GM21619 (cell line): ENCODE measurements around the gene PLXNA4.
A peak's percentile ranks its signal among the peaks of the same experiment; 100 is the strongest.

Source experiments
- ATAC-seq: cut with Tn5 transposase; IDR thresholded peaks from one replicate; pipeline ENCODE4 v1.9.1; 2021; ENCODE audit not compliant: unreplicated experiment

Gene PLXNA4

DNA sequence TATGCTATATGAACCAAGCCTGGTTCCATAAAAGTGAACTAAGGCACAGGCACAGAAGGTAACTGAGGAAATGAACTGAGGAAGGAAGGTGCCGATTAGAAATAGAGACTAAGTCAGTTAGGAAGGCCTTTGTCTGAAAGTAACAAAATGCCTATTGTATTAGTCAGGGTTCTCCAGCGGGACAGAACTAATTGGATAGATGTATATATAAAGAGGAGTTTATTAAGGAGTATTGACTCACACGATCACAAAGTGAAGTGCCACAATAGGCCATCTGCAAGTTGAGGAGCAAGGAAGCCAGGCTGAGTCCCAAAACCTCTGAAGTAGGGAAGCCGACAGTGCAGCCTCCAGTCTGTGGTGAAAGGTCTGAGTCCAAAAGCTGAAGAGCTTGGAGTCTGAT lies 13.9 kb upstream of the PLXNA4 start:
- ATAC-seq = no peak

DNA sequence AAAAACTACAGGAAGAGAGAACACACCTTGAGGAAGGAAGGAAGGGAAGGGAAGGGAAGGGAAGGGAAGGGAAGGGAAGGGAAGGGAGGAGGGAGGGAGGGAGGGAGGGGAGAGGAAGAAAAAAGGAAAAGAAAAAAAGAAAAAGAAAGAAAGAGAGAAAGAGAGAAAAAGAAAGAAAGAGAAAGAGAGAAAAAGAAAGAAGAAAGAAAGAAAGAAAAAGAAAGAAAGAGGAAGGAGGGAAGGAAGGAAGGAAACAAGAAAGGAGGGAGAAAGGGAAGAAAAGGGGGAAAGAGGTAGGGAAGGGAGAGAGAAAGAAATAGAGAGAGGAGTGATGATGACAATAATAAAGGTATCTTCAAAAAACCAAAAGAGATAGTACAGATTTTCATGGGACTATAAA lies 12.3 kb upstream of the PLXNA4 start:
- ATAC-seq = no peak

DNA sequence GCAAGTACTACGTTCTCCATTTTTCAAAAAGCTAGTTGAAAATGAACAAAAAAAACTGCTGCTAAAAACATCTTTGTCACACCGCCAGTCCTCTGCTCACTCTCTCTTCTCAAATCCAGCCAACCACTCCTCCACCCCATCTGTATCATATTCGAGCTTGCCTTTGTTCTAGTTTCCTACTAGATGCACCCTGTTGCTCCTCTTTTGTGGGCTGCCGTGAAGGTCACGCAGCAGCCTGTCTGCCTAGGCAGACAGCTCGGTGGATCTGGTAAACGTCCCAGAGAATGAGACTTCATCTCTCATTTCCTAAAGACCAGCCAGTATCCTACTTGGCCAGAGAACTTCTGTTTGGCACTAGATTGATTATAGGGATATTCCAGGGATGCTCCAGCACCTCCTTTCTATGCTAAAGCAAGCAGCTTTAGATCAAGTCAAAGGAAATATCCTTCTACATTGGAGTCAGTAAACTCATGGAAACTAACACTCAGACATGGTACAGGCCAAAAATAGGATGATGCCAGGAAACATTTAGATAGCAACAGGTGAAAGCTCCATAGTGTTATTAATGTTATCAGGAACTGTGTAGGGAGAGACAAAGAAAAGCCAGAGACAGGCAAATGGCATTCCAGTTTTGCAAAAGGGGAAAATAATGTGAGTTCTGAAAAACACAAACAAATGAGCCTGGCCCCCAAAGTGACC lies 8.7 kb upstream of the PLXNA4 start:
- ATAC-seq = no peak

DNA sequence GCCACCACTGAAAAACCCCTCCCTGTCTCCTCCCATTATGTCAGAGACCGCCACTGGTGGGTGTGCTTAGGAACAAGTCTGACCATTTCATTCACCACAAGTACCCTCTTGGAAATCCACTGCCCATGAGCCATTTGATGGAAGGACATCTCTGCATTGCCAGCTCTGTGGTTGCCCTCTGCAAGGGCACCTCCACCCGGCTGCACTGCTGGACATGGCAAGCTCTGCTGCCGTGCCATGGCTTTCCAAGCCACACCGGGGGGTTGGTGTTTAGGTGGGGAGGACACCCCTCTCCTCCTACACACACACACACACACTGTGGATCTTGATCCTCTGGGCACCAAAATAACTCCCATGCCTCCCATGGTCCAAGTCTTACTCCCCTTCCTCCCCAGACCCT lies 5.2 kb upstream of the PLXNA4 start:
- no peak for ATAC-seq

DNA sequence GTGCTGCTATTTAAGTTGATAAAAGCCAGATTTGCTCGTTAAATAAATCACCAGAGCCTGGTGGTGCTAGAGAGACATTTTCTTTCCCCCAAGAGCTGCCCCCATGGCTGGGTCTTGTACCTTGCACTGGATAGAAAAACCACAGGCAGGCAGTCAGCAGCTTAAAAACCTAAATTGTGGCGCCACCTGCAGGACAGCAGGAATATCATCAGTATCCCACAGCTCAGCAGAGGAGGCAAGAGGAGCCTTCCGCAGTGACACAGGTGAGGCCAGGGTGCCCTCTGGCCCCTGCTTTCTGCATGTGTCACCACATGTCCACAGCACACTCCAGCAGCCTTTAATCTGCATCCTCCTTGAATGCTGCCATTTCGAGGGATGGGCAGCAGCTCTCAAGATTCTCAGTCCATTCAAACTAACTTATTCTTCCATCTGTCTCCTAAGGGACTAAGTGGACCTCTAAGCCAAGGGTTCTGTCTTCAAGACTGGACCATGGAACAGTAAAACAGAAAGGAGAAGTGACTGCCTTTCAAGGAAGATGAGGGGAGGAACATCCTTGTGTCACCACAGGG lies 4.5 kb upstream of the PLXNA4 start:
- ATAC-seq = peak; percentile 63

DNA sequence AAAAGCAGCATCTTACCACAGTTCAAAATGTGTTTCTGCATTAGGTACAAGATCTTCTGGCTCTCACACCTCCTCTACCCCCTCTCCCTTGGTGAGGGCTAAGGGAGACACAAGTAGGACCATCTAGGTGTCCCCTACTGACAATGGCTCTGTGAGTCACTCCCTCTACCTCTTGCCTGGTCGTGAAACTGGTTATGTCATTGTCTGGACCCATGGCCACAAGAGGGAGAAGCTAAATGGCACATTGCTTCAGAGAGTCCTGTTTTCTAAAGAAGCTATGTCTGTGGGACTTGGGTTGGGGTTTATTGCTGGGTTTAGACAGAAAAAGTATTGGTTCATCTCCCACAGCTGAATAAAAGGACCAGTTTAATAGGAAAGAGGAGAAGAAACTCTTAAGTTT lies 4.0 kb upstream of the PLXNA4 start:
- no peak for ATAC-seq

DNA sequence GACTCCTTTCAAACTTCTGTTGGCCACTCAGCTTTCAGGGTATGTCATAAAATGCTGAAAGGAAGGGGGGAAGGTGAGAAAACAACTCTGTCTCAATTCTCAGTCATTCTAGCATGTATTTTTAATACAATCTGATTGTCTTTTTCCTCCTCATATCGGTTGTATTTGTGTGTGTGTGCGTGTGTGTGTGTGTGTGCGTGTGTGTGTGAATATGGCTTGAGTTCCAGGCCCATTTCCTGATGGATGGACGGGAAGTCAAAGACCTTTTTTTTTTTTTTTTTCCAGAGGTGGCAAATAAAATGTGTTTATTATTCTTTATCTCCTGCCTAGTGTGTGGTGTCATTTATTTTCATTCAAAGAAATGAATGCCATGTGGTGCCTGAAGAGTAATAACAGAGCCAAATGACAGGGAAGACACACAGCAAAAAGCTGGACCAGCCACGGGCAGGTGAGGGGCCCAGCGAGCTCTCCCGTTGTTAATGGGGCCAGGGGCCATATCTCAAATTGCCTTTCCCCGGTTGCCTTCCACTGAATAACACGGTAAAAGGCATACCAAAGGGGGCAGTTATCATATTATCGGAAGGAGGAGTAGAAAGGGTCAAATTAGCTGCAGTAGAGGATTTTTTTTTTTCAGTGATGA lies 3.1 kb upstream of the PLXNA4 start:
- no peak for ATAC-seq

DNA sequence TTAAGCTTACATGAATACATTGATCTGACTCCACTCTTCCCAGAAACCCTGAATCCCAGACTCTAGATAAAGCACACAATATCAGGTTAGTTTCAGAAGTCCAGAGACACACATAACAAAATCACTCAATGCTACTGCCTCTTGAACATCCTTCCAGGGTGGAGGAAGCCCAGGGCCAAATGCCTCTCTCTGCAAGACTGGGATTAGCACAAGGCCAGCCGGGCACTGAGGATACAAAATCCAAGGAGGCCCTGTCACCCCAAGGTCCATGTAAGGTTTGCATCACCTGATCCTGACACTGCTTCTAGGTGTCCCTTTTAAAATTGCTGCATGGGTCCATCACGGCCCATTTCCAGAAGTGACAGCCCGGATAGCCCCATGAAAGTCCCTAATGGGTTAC lies 2.6 kb upstream of the PLXNA4 start:
- ATAC-seq = no peak

DNA sequence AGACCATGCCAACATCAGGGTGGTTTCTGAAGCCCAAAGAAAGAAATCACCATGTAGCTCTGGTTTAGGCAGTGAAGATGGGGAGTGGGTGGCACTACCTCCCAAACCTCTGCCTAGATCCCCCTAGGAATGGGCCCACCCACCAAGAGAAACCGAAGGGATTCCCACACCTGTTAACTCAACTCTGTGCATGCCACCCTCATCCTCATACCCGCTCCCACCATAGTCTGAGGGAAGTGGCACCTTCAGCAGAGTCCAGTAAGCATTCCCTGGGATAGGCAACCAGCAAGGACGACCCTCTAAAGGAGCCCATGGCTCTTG lies 1.7 kb upstream of the PLXNA4 start:
- no peak for ATAC-seq

DNA sequence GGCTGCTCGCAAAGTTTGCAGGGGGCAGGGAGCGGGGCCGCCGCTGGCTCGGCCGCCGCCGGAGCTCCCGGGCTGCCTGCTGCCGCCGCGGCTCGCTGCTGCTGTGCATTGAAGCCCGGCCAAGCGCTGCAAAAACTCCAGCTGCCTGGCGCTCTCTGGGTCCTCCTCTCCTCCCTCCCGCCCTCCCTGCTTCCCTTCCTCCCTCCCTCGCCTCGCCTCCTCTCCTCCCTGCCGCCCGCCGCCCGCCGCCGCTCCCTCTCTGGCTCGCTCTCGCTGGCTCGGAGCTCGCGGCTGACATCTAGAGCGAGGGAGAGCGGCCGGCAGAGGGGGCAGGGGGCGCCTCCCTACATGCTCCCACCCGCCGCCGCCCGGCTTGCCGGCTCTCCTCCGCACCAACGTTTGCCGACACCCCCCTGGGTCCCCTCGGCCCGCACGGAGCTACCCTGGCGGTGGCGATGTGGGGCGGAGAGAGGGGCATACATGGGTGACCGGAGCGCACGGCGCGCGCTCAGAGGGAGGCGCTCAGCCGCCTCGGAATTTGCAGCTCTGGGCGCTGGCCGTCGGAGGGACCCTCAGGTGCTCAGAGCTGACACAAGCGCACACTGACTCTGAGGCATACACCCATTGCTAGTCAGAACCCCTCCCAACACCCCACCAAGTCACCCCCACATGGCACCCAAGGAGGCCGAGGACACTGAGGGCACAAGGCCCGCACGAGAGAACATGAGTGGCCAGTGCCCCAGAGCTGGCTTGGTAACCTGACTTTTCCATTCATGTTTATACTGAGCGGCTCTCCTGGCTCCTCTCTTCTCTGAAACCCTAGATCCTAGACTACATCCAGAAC lies 1.2 kb upstream of the PLXNA4 start:
- ATAC-seq = no peak

DNA sequence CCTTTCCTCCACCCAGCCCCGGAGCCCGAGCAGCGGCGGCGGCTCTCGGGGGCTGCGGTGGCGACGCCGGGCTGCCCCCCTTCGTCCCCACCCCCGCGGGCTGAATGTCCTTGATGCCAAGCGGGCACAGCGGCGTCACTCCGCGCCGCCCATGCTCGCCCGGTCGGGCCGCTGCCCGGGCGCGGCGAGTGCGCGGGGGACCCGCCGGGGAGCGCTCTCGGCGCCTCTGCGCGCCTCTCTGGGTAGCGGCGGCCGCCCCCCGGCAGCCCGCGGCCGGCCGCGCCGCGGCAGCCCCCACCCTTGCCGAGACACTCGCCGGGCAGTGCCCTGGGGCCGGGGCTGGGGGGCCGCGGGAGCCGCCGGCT lies 433 bp upstream of the PLXNA4 start:
- no peak for ATAC-seq

DNA sequence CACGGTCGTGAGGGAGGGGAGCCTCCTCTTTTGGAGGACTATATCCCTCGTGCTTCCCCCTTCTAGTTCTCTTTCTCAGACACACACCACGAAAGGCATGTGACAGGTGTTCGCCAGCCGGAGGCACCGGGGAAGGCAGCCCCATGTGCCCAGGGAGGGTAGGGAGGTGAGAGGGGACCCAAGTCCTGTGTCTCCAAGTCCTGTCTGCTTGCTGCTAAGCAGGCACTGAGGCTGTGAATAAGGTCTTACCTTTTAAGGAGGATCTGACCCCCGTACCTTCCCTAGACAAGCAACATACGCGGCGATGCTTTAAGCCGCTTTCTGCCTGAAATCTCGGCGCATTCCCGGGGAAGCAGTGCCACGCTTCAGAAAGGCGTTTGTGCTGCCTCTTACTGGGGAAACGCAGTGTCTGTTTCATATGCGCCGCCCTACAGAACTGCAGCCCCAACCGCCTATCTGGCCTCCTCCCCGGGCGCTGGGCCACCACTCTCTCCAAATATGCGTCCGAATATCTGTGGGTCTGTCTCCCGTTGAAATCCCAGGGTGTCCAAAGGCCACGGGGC lies 770 bp downstream of the PLXNA4 start:
- no peak for ATAC-seq

DNA sequence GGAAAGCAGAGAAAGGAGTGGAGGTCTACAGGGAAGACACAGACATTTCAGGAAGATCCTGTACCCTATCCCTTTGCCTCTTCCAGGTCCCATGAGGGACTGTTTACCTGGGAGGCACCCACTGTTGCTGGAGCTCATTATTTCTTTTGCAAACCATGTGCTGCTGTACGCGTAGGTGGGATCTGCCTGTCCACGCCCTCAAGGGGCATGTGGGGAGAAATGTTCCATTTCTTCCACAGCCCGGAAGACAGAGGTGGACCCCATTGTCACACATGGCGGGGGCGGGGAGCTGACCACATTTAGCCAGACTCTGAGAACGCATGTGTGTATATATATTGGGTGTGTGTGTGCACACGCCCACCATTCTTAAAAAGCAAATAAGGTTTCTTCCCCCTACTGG lies 2.0 kb downstream of the PLXNA4 start:
- no peak for ATAC-seq

DNA sequence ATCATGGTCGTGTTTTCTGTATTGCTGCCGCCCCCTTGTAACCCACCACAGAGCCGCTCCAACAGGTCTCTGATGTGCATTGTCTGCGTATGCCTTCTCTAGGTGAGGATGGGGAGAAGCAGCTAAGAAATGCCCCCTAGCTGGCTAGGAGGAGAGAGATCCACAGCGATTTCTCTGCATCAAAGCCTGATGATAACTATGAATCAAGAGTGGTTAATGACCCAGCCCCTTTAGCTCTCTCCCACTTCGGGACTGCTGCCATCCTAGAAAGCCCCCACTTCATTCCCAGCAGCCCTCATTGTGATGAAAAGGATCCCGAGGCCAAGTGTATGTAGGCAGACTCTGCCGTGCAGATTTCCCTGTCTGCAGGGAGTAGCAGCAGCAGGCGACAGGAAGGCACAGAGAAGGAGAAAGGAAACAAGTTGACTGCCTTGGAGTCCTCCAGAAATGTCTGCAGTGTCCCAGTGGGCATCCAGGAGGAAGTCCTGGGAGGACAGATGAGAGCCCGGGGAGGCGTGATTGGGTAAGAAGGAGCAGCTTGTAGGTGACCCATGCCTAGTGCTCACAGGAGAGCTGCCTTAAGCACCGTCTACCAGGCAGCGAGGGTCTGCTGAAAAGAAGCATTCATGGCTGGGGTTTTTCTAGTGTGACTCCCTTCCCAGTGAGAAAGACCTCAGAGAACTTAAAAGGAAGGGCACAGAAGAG lies 2.9 kb downstream of the PLXNA4 start:
- ATAC-seq = no peak

DNA sequence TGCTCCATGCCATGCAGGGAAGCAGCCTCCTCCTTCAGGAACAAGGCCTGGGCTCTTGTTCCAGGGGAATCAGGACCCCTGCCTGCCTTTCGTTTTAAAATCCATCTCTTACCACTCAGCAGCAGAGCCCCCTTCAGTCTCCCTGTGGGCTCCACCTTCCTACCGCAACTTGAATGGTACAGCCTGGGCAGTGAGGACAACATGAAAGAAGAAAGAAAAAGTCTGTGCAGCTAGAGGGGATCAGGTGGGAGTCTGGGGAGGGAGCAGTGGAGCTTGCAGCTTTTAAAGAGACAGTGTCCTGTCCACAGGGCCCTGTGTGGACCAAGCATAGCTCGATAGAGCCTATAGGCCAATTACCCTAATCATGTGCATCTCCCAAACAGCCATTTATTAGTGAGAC lies 3.7 kb downstream of the PLXNA4 start:
- no peak for ATAC-seq

DNA sequence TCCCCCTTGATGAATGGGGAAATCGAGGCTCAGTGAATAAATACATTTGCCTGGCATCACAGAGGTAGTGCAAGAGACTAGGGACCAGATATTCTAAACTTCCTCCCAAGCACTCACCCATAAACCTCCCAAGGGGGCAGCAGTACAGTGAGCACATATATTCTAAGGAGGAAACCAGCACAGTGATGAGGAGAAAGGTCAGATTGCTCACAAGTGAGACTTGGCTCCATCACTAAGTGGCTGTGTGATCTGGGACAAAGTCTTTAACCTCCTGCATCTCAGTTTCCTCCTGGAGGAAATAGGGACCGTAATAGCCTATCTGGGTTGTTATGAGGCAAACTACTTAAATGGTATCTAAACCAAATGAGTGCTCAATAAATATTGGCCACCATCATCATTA lies 4.3 kb downstream of the PLXNA4 start:
- no peak for ATAC-seq

DNA sequence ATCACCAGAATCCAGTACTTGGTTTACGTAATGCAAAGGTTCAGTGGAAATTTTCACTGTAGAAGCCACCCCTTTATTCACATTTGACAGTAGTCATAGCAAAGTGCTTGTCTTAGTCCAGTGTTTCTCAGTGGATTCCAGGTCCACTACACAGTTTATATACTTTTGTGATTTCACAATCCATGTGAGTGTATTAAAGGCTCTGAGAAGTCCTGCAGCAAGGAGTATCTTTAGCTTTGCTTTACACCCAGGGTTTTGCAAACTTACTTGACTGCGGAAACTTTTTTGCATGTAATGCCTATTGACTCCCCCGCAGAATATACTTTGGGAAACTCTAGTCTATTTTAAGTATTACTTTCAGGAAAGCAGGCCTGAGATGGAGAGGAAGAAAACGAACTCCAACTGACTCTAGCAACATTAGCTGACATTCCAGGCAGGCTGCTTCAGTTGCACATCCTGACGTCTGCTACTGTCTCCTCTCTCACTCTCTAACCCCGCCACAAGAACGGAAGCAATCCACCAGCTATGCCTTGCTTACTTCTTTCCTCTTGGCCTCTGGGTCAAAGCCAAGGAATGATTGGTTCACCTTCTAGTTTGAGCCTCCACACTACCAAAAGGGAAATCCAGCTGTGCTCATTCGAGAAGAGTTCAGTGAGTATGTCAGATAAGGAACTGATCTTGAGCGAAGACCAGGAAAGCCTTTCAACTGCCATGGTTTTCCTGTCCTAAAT lies 6.2 kb downstream of the PLXNA4 start:
- ATAC-seq = no peak

DNA sequence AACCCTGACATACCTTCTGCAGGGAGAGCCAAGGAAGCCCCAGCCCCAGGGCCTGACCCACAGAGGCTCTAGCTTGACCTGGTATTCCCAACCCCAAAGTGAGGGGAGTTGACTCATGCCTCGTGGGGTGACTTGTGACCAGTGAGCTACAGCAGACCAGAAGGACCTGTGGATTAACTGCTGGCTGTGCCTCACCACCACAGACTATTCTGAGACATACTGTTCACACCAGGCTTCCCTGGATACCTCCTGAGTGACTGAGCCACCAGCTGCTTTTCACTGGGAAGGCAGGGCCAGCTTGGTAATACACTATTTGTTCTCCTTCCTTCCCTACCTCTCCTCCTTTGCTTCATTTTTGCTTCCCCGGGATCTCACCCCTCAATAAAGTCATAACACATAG lies 7.3 kb downstream of the PLXNA4 start:
- no peak for ATAC-seq

DNA sequence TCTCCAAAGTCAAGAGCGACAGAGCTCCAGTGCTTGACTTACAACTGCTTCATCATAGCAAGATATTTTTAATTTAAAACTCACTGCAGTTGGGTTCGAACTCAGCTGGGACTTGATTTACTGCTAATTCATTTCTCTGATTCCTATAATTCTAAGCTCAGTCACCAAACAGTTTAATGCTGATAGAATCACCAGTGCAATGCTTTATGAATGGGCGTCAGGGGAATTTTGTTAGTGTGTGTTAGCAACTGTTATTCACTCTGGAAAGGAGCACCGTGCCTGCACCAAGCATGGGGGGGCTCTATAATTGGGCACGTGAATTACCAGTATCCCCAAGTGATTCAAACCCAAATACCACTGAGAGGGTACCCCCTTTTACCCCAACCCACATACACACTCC lies 10.4 kb downstream of the PLXNA4 start:
- no peak for ATAC-seq

DNA sequence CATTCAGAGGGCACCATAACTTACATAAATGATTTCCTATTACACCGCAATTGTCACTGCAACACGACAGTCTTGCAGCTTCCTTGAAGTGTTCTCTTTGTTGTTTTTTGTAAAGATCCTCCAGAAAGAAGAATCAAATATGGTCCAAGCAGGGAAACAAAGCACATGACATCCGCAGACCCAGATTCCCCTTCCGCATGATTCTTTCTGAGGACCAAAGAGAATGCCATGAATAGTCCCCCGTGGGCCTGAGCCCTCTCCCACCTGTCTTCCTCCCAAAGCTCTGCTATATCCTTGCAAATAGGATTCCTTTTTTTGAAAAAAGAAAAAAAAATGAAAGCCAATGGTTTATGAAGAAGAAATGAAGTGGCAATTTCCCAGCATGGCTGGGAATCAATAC lies 10.8 kb downstream of the PLXNA4 start:
- ATAC-seq = no peak
